Epithelial cell of proximal tubule (primary cell): Measurements from ENCODE around the gene GRID1. TPM values are rescaled to one million over a fixed set of nuclear protein-coding genes. Genes with fewer than 3 reads are reported as not detected.

ENCODE experiments used
- DNase-seq: peaks from one replicate; pipeline ENCODE4 v3.0.0-alpha.2; 2011; ENCODE audit warnings: low read depth
- H3K4me3 ChIP-seq: 2 replicates; pipeline ENCODE4 v1.5.1; 2011; ENCODE audit warnings: low read depth, mild to moderate bottlenecking, low read length
- total RNA-seq: library from RNA; depleted of rRNA; stranded (reverse); fragments of >200 nt; gene quantifications from 2 replicates; pipeline ENCODE4 v1.2.3, GENCODE V29; 2015
- TF ChIP-seq, protein P1 (sequence below): conservative IDR thresholded peaks from 2 replicates; pipeline ENCODE4 v1.5.1; 2012; ENCODE audit warnings: low read depth, mild to moderate bottlenecking, low read length

Gene GRID1
- total RNA-seq, 1 donor from 2014 or later = 0.52 TPM

- H3K4me3 ChIP-seq = no peak overlapping the region
- no peak for DNase-seq
- TF ChIP-seq, protein P1, sequence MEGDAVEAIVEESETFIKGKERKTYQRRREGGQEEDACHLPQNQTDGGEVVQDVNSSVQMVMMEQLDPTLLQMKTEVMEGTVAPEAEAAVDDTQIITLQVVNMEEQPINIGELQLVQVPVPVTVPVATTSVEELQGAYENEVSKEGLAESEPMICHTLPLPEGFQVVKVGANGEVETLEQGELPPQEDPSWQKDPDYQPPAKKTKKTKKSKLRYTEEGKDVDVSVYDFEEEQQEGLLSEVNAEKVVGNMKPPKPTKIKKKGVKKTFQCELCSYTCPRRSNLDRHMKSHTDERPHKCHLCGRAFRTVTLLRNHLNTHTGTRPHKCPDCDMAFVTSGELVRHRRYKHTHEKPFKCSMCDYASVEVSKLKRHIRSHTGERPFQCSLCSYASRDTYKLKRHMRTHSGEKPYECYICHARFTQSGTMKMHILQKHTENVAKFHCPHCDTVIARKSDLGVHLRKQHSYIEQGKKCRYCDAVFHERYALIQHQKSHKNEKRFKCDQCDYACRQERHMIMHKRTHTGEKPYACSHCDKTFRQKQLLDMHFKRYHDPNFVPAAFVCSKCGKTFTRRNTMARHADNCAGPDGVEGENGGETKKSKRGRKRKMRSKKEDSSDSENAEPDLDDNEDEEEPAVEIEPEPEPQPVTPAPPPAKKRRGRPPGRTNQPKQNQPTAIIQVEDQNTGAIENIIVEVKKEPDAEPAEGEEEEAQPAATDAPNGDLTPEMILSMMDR = no peak
Observed at GRCh38 chr10:85603151-85603940, 763.2 kb downstream of the GRID1 start.

- TF ChIP-seq, protein P1 = no peak
- DNase-seq = no peak
- no peak overlapping the region for H3K4me3 ChIP-seq
Observed at GRCh38 chr10:85602713-85603112, 763.9 kb downstream of the GRID1 start.

GRCh38 chr10:85602306-85602705 is 764.3 kb downstream of the GRID1 start:
- no peak overlapping the region for H3K4me3 ChIP-seq
- TF ChIP-seq, protein P1 = no peak
- DNase-seq = no peak

DNA sequence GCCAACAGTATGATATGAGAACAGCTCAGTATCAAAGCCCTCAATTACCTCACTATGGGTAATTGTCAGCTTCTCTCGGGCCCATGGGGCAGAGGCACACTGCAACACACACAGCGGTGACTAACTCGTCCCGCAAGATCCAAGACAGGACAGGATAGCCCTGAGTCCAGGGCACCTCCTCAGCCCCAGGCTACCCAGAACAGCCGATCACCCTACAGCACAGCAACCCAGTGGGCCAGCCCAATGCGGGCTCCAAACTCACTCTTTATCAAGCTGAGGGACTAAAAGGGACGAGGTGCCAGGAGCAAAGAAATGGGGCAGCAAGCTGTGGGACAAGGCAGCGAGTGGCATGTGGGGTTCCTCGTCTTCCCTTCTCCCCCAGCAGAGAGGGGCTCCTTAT is 765.1 kb downstream of the GRID1 start:
- TF ChIP-seq, protein P1 = no peak
- H3K4me3 ChIP-seq = no peak overlapping the region
- DNase-seq = no peak

- DNase-seq = no peak
- TF ChIP-seq, protein P1 = no peak
- H3K4me3 ChIP-seq = no peak overlapping the region
Observed at GRCh38 chr10:85600744-85601081, 765.9 kb downstream of the GRID1 start.

GRCh38 chr10:85600026-85600743 is 766.4 kb downstream of the GRID1 start:
- no peak overlapping the region for H3K4me3 ChIP-seq

More at GRCh38 chr10:85600026-85600743, 766.4 kb downstream of the GRID1 start:
- no peak for DNase-seq
- TF ChIP-seq, protein P1 = no peak
